Measurements from ENCODE around the gene C1QTNF6.

C1QTNF6 gene

GRCh38 chr22:37208401-37209139, 20.5 kb upstream of the C1QTNF6 start:
- POLR2A ChIA-PET, result no interaction called here
- no peak overlapping the region for H3K4me3 ChIP-seq (ENCODE audit: low read depth, low read length)
- CTCF ChIA-PET, result interaction anchor here (0.5 to 6.8 kb wide), 3 partner anchors 9 to 43 kb away, joined by 3 to 61 read pairs (median 4); no protein-coding TSS in a partner anchor
- no peak for DNase-seq (ENCODE audit: low read depth, low spot score)
- TF ChIP-seq CTCF (IDR thresholded peaks at IDR 0.05; ENCODE audit: insufficient read depth, low read length, missing control alignments), result no peak

- CTCF ChIA-PET, result interaction anchor here (0.5 to 6.8 kb wide), 3 partner anchors 8 to 20 kb away, joined by 3 to 61 read pairs (median 3); no protein-coding TSS in a partner anchor
- POLR2A ChIA-PET, result no interaction called here
- TF ChIP-seq CTCF (IDR thresholded peaks at IDR 0.05; ENCODE audit: insufficient read depth, low read length, missing control alignments), result no peak
- no peak for DNase-seq (ENCODE audit: low read depth, low spot score)
- no peak overlapping the region for H3K4me3 ChIP-seq (ENCODE audit: low read depth, low read length)
These were observed 19.9 kb upstream of the C1QTNF6 start for GRCh38 chr22:37207981-37208380.

GRCh38 chr22:37206841-37207821, 19.1 kb upstream of the C1QTNF6 start:
- ChIA-PET POLR2A (no interaction called here), CTCF (interaction anchor here (1.0 to 2.5 kb wide), 2 partner anchors 16 to 53 kb away, joined by 3 to 11 read pairs; no protein-coding TSS in a partner anchor)
- H3K4me3 ChIP-seq (ENCODE audit: low read depth, low read length), result no peak overlapping the region
- no peak for TF ChIP-seq CTCF (IDR thresholded peaks at IDR 0.05; ENCODE audit: insufficient read depth, low read length, missing control alignments)
- DNase-seq (ENCODE audit: low read depth, low spot score), result no peak

GRCh38 chr22:37206118-37206840, 18.2 kb upstream of the C1QTNF6 start:
- no peak for DNase-seq (ENCODE audit: low read depth, low spot score)
- no peak overlapping the region for H3K4me3 ChIP-seq (ENCODE audit: low read depth, low read length)
- TF ChIP-seq CTCF (IDR thresholded peaks at IDR 0.05; ENCODE audit: insufficient read depth, low read length, missing control alignments), result no peak
- ChIA-PET POLR2A (no interaction called here), CTCF (interaction anchor here (0.9 to 2.5 kb wide), 3 partner anchors 20 to 54 kb away, joined by 3 to 11 read pairs (median 3); no protein-coding TSS in a partner anchor)

- ChIA-PET POLR2A (no interaction called here), CTCF (interaction anchor here (0.9 to 2.5 kb wide), 3 partner anchors 12 to 55 kb away, joined by 3 to 11 read pairs (median 5); no protein-coding TSS in a partner anchor)
- no peak for DNase-seq (ENCODE audit: low read depth, low spot score)
- TF ChIP-seq CTCF (IDR thresholded peaks at IDR 0.05; ENCODE audit: insufficient read depth, low read length, missing control alignments), result no peak
- H3K4me3 ChIP-seq (ENCODE audit: low read depth, low read length), result no peak overlapping the region
These were observed 17.0 kb upstream of the C1QTNF6 start for GRCh38 chr22:37205046-37205445.

Data from AG04449 (cell line).